Testis (tissue), 3 donors: ENCODE data around the gene ATP10B. TPM values are rescaled to one million over a fixed set of nuclear protein-coding genes. Genes with fewer than 3 reads are reported as not detected.

Experiments used
- DNase-seq: peaks from one replicate; pipeline ENCODE4 v3.0.0-alpha.2; 2019
- H3K27ac ChIP-seq, 2 donors: fragments of 200-600 bp; sonication (generic); one replicate each; pipeline ENCODE4 v1.5.1; 2019
- H3K27me3 ChIP-seq: fragments of 200-600 bp; sonication (generic); one replicate; pipeline ENCODE4 v1.5.1; 2019
- H3K36me3 ChIP-seq: fragments of 200-600 bp; sonication (generic); one replicate; pipeline ENCODE4 v1.5.1; 2017; ENCODE audit warnings: low read depth; ENCODE audit errors: missing control alignments
- H3K4me1 ChIP-seq: fragments of 200-600 bp; sonication (generic); one replicate; pipeline ENCODE4 v1.5.1; 2019
- H3K4me3 ChIP-seq, 2 donors: fragments of 200-600 bp; sonication (generic); one replicate each; pipeline ENCODE4 v1.5.1; 2017 to 2019
- H3K9me3 ChIP-seq: fragments of 200-600 bp; sonication (generic); one replicate; pipeline ENCODE4 v1.5.1; 2017
- CTCF ChIP-seq, 3 experiments: fragments of 450-650 bp in 2 of 3; fragments of 200-600 bp in 1 of 3; sonication (generic) in 1 of 3; IDR thresholded peaks; one replicate each; pipeline ENCODE4 v1.5.1; 2016 to 2019; ENCODE audit warnings: antibody characterized with exemption in 3 of 3, mild to moderate bottlenecking in 2 of 3, moderate library complexity in 1 of 3
- POLR2A ChIP-seq: fragments of 450-650 bp; IDR thresholded peaks from one replicate; pipeline ENCODE4 v1.6.1; 2017; ENCODE audit warnings: antibody characterized with exemption, mild to moderate bottlenecking, moderate library complexity
- WGBS, 2 donors: methylation state at CpG; one replicate each; pipeline ENCODE4 v1.1.5; 2018; 5-methylcytosine and 5-hydroxymethylcytosine counted together
- intact Hi-C: fragments of 100-400 bp; cut with DNase I; formaldehyde crosslinking; loops from one replicate; pipeline ENCODE4 v1.15.1; 2023; ENCODE audit warnings: low total_unique reads
- polyA plus RNA-seq: library from polyadenylated mRNA; stranded (reverse); fragments of 350-450 nt; fragmentation: Illumina TruSeq; extraction: RNeasy Lipid Tissue Mini Kit (QIAGEN cat#74804); gene quantifications from one replicate; pipeline ENCODE4 v1.2.3, GENCODE V29; 2014; ENCODE audit warnings: low read depth, low replicate concordance; ENCODE audit not compliant: insufficient read depth
- total RNA-seq, 2 donors: library from RNA; depleted of rRNA; stranded (reverse); fragments of >200 nt; gene quantifications; one replicate each; pipeline ENCODE4 v1.2.3, GENCODE V29; 2016

Gene ATP10B
- total and polyA plus RNA-seq, 3 donors from 2014 or later: 0.63 to 2.0 (median 1.9) TPM

- Histone ChIP-seq H3K27me3 (no peaks in the 10 kb centered on the region), H3K27ac (peak overlapping the region; percentile 2 to 36), H3K4me1 (peaks cover 16% of the 10 kb centered on the region), H3K9me3 (no peaks in the 10 kb centered on the region), H3K36me3 (no peaks in the 10 kb centered on the region), H3K4me3 (no peak overlapping the region)
- no peak for TF ChIP-seq CTCF (IDR thresholded peaks at IDR 0.05)
- no peak for TF ChIP-seq POLR2A
- peak; percentile 89 for DNase-seq
- intact Hi-C loops: no loop called here
- WGBS, 2 donors: 52 to 61% methylated on average over 5 of the region's 5 CpGs
Measured at GRCh38 chr5:160627921-160628618, 223.9 kb downstream of the ATP10B start.

GRCh38 chr5:160626322-160626721 is 225.7 kb downstream of the ATP10B start:
- intact Hi-C loops: no loop called here
- no peak overlapping the region for H3K4me3 ChIP-seq
- H3K9me3 ChIP-seq: no peaks in the 10 kb centered on the region
- no peaks in the 10 kb centered on the region for H3K27me3 ChIP-seq
- H3K4me1 ChIP-seq: peaks cover 16% of the 10 kb centered on the region
- no peak for DNase-seq
- TF ChIP-seq CTCF (IDR thresholded peaks at IDR 0.05) (no peak), POLR2A (no peak)
- H3K27ac ChIP-seq: peak overlapping the region in 1 of 2 donors; percentile 36
- WGBS, 2 donors: 60 to 63% methylated on average over 7 of the region's 7 CpGs
- H3K36me3 ChIP-seq: no peaks in the 10 kb centered on the region

GRCh38 chr5:160621526-160621925 is 230.5 kb downstream of the ATP10B start:
- Histone ChIP-seq H3K9me3 (no peaks in the 10 kb centered on the region), H3K36me3 (no peaks in the 10 kb centered on the region), H3K27me3 (no peaks in the 10 kb centered on the region), H3K4me1 (no peaks in the 10 kb centered on the region), H3K4me3 (no peak overlapping the region), H3K27ac (no peak overlapping the region)
- DNase-seq: no peak
- intact Hi-C loops: no loop called here
- TF ChIP-seq POLR2A (no peak), CTCF (IDR thresholded peaks at IDR 0.05) (no peak)
- WGBS, 2 donors: 78 to 92% methylated on average over 1 of the region's 1 CpG

- Histone ChIP-seq H3K27ac (no peak overlapping the region), H3K4me1 (no peaks in the 10 kb centered on the region), H3K27me3 (no peaks in the 10 kb centered on the region), H3K9me3 (no peaks in the 10 kb centered on the region), H3K36me3 (no peaks in the 10 kb centered on the region), H3K4me3 (no peak overlapping the region)
- intact Hi-C loops: no loop called here
- WGBS, 2 donors: 95 to 98% methylated on average over 6 to 9 of the region's 9 CpGs
- no peak for DNase-seq
- no peak for TF ChIP-seq CTCF (IDR thresholded peaks at IDR 0.05)
- TF ChIP-seq POLR2A: no peak
Measured at GRCh38 chr5:160620401-160620800, 231.6 kb downstream of the ATP10B start.

GRCh38 chr5:160619381-160619780 is 232.6 kb downstream of the ATP10B start:
- intact Hi-C loops: no loop called here
- WGBS, 2 donors: 48 to 60% methylated on average over 3 of the region's 3 CpGs
- Histone ChIP-seq H3K36me3 (no peaks in the 10 kb centered on the region), H3K4me1 (no peaks in the 10 kb centered on the region), H3K27me3 (no peaks in the 10 kb centered on the region), H3K4me3 (no peak overlapping the region), H3K27ac (no peak overlapping the region), H3K9me3 (no peaks in the 10 kb centered on the region)
- no peak for DNase-seq
- TF ChIP-seq POLR2A (no peak), CTCF (IDR thresholded peaks at IDR 0.05) (no peak)
